HG03520 (cell line): ENCODE measurements around the gene FAM151B.
"Not testable (repeated sequence)": the region's sequence is repeated elsewhere in the genome, so short reads cannot be mapped to it uniquely, and the experiment has no call there.

Experiments used
- ATAC-seq: cut with Tn5 transposase; IDR thresholded peaks from one replicate; pipeline ENCODE4 v1.9.1; 2021; ENCODE audit warnings: mild to moderate bottlenecking, moderate library complexity; ENCODE audit not compliant: unreplicated experiment

Gene FAM151B

GRCh38 chr5:80487829-80488721, at the start of gene FAM151B:
TSS of gene FAM151B (plus strand) at chr5:80488100. CDS start at chr5:80488124, 24 bp downstream.
- ATAC-seq, result peak; percentile 76

DNA sequence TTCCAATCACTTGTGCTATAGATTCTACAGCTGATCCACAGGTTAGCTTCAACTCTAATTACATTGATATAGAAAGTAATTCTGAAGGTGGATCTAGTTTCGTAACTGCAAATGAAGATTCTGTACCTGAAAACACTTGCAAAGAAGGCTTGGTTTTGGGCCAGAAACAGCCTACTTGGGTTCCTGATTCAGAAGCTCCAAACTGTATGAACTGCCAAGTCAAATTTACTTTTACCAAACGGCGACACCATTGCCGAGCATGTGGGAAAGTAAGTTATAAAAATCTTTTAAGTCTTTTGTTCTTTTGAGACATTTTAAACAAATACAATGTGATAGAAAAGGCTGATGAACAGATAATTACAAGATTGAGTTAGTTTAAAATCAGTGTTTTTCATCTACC, 49.2 kb upstream of the FAM151B start:
- ATAC-seq, result no peak

GRCh38 chr5:80439213-80439612, 48.7 kb upstream of the FAM151B start:
- no peak for ATAC-seq

DNA sequence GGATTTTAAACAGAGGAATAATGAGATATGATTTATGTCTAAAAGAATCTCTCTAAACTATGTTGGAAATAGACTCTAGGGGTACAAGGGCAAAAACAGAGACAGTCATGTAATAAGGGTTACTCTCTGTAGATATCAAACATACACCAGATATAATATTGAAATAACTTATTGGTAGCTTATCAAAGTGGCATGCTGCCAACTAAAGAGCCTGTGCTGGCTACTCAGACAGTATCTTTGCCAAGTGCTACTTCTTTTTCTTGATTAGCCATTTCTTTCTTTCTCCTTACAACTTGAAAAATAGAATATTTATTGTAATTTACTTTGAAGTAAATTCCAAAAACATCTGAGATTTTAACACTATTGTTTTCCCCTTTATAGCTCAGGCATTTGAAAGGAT, 45.2 kb upstream of the FAM151B start:
- ATAC-seq, result no peak

DNA sequence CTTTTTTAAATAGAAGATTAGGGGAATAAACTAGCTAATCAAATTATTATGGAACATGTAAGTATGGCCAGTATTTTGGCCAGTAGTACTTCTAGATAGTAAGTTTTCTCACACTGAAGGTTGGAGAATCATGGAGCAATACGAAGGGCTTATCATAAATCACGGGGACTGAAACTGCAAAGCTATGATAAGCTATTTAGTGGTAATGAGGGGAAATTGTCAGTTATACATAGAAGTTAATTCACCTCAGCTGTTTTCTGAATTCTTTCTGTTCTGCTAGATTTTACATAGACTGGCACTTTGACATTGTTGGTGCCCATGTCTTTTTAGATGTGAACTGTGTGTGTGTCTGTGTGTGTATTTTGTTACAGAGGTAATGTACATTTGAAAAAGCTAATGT, 34.5 kb upstream of the FAM151B start:
- ATAC-seq, result no peak

GRCh38 chr5:80463269-80463668, 24.6 kb upstream of the FAM151B start:
- no peak for ATAC-seq

- no peak for ATAC-seq
These were observed 21.0 kb upstream of the FAM151B start for GRCh38 chr5:80466669-80467485.

DNA sequence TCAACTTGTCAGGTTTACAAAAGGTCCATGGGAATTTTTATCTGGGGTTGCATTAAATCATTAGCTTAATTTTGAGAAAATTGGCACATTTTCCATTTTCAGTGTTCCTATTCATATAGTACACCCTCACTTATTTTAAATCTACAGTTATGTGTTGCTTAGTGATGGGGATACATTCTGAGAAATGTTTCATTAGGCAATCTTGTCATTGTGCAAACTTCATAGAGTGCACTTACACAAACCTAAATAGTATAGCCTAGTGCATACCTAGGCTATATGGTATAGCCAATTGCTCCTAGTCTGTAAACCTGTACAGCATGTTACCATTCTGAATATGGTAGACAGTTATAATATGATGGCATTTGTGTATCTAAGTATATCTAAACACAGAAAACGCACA, 19.8 kb upstream of the FAM151B start:
- ATAC-seq, result no peak

DNA sequence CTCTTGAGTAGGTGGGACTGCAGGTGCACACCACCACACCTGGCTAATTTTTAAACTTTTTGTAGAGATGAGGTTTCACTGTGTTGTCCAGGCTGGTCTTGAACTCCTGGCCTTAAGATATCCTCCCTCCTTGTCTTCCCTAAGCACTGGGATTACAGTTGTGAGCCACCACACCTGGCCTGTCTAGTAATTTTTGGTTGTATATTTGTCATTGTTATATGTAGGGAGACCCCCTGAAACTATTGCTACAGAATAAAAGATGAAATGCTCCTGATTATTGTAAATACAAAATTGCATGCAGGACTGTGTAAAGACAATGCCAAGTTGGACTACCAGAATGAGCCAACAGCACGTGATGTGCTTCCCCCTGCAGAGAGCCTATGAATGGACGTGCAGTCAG, 17.3 kb upstream of the FAM151B start:
- not testable (repeated sequence) for ATAC-seq

DNA sequence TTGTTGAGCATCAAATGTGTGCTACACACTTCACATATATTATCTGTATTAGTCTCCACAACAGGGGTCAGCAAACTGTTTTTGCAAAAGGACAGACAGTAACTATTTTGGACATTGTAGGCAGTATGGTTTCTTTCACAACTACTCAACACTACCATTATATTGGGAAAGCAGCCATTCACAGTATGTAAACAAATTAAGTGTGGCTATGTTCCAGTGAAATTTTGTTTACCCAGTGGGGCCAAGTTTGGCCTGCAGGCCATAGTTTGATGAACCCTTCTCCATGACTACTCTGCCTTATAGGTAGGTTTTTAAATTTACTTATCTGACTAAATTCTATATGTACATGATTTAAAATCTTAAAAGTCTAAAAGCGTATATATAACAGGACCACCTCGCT, 13.0 kb upstream of the FAM151B start:
- ATAC-seq, result no peak

DNA sequence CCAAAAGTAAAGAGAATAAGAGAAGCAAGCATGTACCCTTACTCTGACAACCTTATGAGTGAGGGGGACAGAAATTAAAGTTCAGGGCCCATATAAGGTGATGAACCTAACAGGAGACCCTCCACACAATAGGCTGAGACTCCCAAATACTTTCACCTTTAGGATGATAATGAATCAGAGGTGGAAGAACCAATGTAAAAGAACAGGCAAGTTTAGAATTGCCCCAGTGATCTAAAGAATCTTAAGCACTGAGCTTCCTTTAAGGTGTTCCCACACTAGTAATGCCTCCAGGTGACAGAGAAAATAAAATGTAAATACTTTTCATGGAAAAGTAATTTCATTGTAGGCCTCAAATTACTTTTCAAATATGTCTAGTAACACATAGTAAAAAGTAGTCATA, 8.2 kb upstream of the FAM151B start:
- ATAC-seq, result no peak

DNA sequence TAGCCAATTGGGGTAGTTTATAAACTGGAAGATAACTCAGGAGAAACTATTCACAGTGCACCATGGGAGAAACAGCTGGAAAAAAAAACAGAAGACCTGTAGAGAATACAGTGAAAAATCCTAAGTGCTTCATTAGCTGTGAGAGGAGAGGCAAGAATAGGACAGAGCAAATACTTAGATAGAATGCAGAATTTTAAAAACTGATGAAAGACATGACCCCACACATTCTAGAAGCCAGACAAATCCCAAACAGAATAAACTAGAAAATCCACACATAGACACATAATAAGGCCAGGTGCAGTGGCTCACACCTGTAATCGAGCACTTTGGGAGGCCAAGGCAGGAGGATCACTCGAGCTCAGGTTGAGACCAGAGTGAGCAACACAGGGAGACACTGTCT, 7.5 kb upstream of the FAM151B start:
- no peak for ATAC-seq

- no peak for ATAC-seq
These were observed 6.6 kb upstream of the FAM151B start for GRCh38 chr5:80481019-80481893.

DNA sequence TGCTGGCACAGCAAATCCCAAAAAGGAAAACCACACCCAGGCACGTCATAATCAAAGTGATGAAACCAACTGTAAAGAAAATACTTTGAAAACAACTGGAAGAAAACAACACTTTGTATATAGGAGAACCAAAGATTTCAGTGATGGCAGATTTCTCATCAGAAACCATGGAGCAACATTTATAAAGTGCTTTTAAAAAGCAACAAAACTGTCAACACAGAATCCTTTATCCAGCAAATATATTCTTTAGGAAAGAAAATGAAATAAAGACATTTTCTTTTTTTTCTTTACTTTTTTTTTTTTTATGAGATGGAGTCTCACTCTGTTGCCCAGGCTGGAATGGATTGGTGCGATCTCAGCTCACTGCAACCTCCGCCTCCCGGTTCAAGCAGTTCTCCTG, 5.3 kb upstream of the FAM151B start:
- ATAC-seq, result no peak

DNA sequence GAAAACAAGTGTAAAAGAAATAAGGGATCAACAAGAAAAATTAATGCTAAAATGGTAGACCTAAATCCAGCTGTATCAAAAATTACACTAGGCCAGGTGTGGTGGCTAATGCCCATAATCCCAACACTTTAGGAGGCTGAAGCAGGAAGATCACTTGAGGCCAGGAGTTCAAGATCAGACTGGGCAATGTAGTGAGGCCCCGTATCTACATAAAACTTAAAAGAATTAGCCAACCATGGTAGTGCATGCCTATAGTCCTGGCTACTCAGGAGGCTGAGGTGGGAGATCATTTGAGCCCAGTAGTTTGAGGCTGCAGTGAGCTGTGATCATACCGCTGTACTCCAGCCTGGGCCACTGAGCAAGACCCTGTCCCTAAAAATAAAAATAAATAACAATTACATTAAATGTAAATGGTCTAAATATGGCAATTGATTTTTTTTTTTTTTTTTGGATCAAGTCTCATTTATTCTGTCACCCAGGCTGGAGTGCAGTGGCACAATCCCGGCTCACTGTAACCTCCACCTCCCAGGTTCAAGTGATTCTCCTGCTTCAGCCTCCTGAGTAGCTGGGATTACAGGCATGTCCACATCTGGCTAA, 4.2 kb upstream of the FAM151B start:
- no peak for ATAC-seq

DNA sequence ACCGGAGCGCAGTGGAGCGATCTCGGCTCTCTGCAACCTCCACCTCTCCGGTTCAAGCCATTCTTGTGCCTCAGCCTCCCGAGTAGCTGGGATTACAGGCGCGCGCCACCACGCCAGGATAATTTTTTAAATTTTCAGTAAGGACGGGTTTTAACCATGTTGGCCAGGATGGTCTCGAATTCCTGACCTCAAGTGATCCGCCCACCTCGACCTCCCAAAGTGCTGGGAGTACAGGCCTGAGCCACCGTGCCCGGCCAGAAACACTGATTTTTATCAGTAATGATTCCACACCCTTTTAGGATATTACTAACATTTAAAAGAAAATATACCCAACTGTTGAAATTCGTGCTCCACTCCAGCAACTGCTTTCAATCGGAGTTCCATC, 464 bp upstream of the FAM151B start:
- ATAC-seq, result no peak

DNA sequence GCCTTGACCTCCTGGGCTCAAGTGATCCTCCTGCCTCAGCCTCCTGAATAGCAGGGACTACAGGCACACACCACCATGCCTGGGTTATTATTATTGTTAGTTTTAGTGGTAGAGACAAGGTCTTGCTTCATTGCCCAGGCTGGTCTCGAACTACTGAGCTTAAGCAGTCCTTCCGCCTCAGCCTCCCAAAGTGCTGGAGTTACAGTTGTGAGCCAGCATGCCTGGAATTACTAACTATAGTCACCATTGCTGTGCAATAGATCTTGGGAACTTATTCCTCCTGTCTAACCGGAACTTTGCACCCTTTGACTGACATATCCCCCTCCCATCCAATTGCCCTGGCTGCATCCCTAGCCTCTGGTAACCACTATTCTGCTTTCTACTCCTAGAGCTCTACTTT, 3.4 kb downstream of the FAM151B start:
- ATAC-seq, result no peak

DNA sequence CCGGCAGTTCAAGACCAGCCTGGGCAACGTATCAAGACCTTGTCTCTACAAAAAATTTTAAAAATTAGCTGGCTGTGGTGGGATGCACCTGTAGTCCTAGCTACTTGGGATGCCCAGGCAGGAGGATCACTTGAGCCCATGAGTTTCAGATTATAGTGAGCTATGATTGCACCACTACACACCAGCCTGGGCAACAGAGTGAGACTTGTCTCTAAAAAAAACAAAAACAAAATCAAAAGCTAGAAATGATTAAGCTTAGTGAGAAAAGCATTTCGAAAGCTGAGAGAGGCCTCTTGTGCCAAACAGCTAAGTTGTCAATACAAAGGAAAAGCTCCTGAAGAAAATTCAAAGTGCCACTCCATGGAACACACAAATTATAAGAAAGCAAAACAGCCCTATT, 4.8 kb downstream of the FAM151B start:
- no peak for ATAC-seq

GRCh38 chr5:80493443-80493842, 5.5 kb downstream of the FAM151B start:
- not testable (repeated sequence) for ATAC-seq

GRCh38 chr5:80495891-80496290, 8.0 kb downstream of the FAM151B start:
- no peak for ATAC-seq

DNA sequence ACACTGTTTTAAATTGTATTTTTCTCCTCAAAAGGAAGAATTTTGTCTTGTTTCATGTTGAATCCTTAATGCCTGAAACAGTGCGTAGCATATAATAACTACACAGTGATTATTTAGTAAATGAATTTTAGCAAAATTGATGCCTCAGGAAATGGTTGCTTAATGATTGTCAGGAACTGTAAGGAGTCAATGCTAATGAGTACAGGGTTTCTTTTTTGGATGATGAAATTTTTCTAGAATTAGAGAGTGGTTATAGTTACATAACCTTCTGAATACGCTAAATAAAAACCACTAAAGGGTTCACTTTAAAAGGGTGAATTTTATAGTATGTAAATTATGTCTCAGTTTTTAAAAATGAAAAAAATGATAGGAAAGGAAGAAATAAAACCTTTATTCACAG, 14.9 kb downstream of the FAM151B start:
- ATAC-seq, result no peak
